ENCODE data around the gene MTHFD1L.
"Not testable (repeated sequence)": the region's sequence is repeated elsewhere in the genome, so short reads cannot be mapped to it uniquely, and the experiment has no call there.

MTHFD1L gene

GRCh38 chr6:151123641-151124040 lies 258.1 kb downstream of the MTHFD1L start:
- not testable (repeated sequence) for DNase-seq (ENCODE audit: low spot score)

GRCh38 chr6:151125242-151125641 lies 259.7 kb downstream of the MTHFD1L start:
- not testable (repeated sequence) for DNase-seq (ENCODE audit: low spot score)

- not testable (repeated sequence) for DNase-seq (ENCODE audit: low spot score)
Observed at GRCh38 chr6:151125651-151126416, 260.3 kb downstream of the MTHFD1L start.

GRCh38 chr6:151126417-151126724 lies 260.9 kb downstream of the MTHFD1L start:
- not testable (repeated sequence) for DNase-seq (ENCODE audit: low spot score)

GRCh38 chr6:151127133-151127798 lies 261.8 kb downstream of the MTHFD1L start:
- DNase-seq (ENCODE audit: low spot score), result not testable (repeated sequence)

- no peak for DNase-seq (ENCODE audit: low spot score)
Observed at GRCh38 chr6:151128763-151129370, 263.4 kb downstream of the MTHFD1L start.

GRCh38 chr6:151130329-151130728 lies 264.8 kb downstream of the MTHFD1L start:
- no peak for DNase-seq (ENCODE audit: low spot score)

GRCh38 chr6:151131324-151132007 lies 266.0 kb downstream of the MTHFD1L start:
- DNase-seq (ENCODE audit: low spot score), result no peak

GRCh38 chr6:151136141-151136755 lies 270.7 kb downstream of the MTHFD1L start:
- no peak for DNase-seq (ENCODE audit: low spot score)

GRCh38 chr6:151137542-151137941 lies 272.0 kb downstream of the MTHFD1L start:
- no peak for DNase-seq (ENCODE audit: low spot score)

GRCh38 chr6:151139524-151139923 lies 274.0 kb downstream of the MTHFD1L start:
- no peak for DNase-seq (ENCODE audit: low spot score)

GRCh38 chr6:151140767-151141166 lies 275.3 kb downstream of the MTHFD1L start:
- no peak for DNase-seq (ENCODE audit: low spot score)

GRCh38 chr6:151141685-151142084 lies 276.2 kb downstream of the MTHFD1L start:
- DNase-seq (ENCODE audit: low spot score), result no peak

GRCh38 chr6:151142676-151143075 lies 277.2 kb downstream of the MTHFD1L start:
- no peak for DNase-seq (ENCODE audit: low spot score)

GRCh38 chr6:151143337-151143736 lies 277.8 kb downstream of the MTHFD1L start:
- DNase-seq (ENCODE audit: low spot score), result no peak

- no peak for DNase-seq (ENCODE audit: low spot score)
Observed at GRCh38 chr6:151143806-151144205, 278.3 kb downstream of the MTHFD1L start.

- DNase-seq (ENCODE audit: low spot score), result no peak
Observed at GRCh38 chr6:151147118-151147832, 281.8 kb downstream of the MTHFD1L start.

- no peak for DNase-seq (ENCODE audit: low spot score)
Observed at GRCh38 chr6:151148111-151148510, 282.6 kb downstream of the MTHFD1L start.

GRCh38 chr6:151149793-151150192 lies 284.3 kb downstream of the MTHFD1L start:
- no peak for DNase-seq (ENCODE audit: low spot score)

All from Ammon's horn (tissue), 1 donor.